OCI-LY3 (cell line): Measurements from ENCODE around the gene ROBO1.

Experiments used
- CTCF ChIP-seq: fragments of 200-600, 300-600 bp; sonication (generic); IDR thresholded peaks from 2 replicates; pipeline ENCODE4 v1.5.1; 2014; ENCODE audit warnings: antibody characterized with exemption, low read length, low read depth
- EZH2phosphoT487 ChIP-seq: fragments of 200-600 bp; shearing (Covaris generic); IDR thresholded peaks from 2 replicates; pipeline ENCODE4 v1.6.1; 2018; ENCODE audit warnings: antibody characterized with exemption, mixed run types, low read depth

- TF ChIP-seq CTCF = no peak
- TF ChIP-seq EZH2phosphoT487 = no peak
These were observed 919.2 kb downstream of the ROBO1 start for GRCh38 chr3:78848392-78849288.
